Measurements from ENCODE around the gene ZNF17.

The ZNF17 gene

GRCh38 chr19:57421037-57421436 is 10.1 kb downstream of the ZNF17 start:
- peaks cover 11 to 56% (median 31%) of the 10 kb centered on the region in 5 experiments for H3K9me3 ChIP-seq (ENCODE audit: control extremely low read depth in 1 of 5, control insufficient read depth in 4 of 5, insufficient read depth in 2 of 5, low read depth in 1 of 5, low read length in 4 of 5)

GRCh38 chr19:57434386-57435061 is 23.6 kb downstream of the ZNF17 start:
- no peaks in the 10 kb centered on the region for H3K27me3 ChIP-seq (replicated peaks in 2 of 5; ENCODE audit: control insufficient read depth in 4 of 5, insufficient read depth in 5 of 5, low read length in 4 of 5)
- CTCF ChIA-PET = interaction anchor here (1.6 kb wide), 1 partner anchor 27 kb away, joined by 3 read pairs; no protein-coding TSS in a partner anchor
- POLR2A ChIA-PET = no interaction called here
- peak overlapping the region in 1 of 2 experiments; percentile 79 for H3K27ac ChIP-seq (ENCODE audit: insufficient read depth in 1 of 2, low read depth in 1 of 2, low read length in 2 of 2, poor library complexity in 1 of 2, severe bottlenecking in 2 of 2)
- H3K4me3 ChIP-seq (ENCODE audit: control insufficient read depth in 1 of 7, extremely low read depth in 1 of 7, insufficient read depth in 4 of 7, low read depth in 2 of 7, low read length in 6 of 7) = peak overlapping the region; percentile 68 to 96 (median 88)
- H3K36me3 ChIP-seq (ENCODE audit: control insufficient read depth in 4 of 4, insufficient read depth in 4 of 4, low read length in 3 of 4) = peaks cover 5 to 19% (median 15%) of the 10 kb centered on the region in 4 experiments
- peaks cover 4 to 20% (median 14%) of the 10 kb centered on the region in 4 experiments for H3K4me1 ChIP-seq (ENCODE audit: control extremely low read depth in 1 of 4, control insufficient read depth in 4 of 4, insufficient read depth in 4 of 4, low read length in 3 of 4)
- peak in 1 of 3 donors; percentile 8 for DNase-seq
- peaks cover 0 to 11% (median 10%) of the 10 kb centered on the region in 5 experiments for H3K9me3 ChIP-seq (ENCODE audit: control extremely low read depth in 1 of 5, control insufficient read depth in 4 of 5, insufficient read depth in 2 of 5, low read depth in 1 of 5, low read length in 4 of 5)
- WGBS (ENCODE audit: insufficient coverage) = 18% methylated on average over 11 of the region's 15 CpGs

More at GRCh38 chr19:57421037-57421436, 10.1 kb downstream of the ZNF17 start:
- Histone ChIP-seq H3K27me3 (replicated peaks in 2 of 5; ENCODE audit: control insufficient read depth in 4 of 5, insufficient read depth in 5 of 5, low read length in 4 of 5) (no peaks in the 10 kb centered on the region), H3K27ac (ENCODE audit: insufficient read depth in 1 of 2, low read depth in 1 of 2, low read length in 2 of 2, poor library complexity in 1 of 2, severe bottlenecking in 2 of 2) (no peak overlapping the region), H3K4me3 (ENCODE audit: control insufficient read depth in 1 of 7, extremely low read depth in 1 of 7, insufficient read depth in 4 of 7, low read depth in 2 of 7, low read length in 6 of 7) (no peak overlapping the region), H3K4me1 (ENCODE audit: control extremely low read depth in 1 of 4, control insufficient read depth in 4 of 4, insufficient read depth in 4 of 4, low read length in 3 of 4) (no peaks in the 10 kb centered on the region), H3K36me3 (ENCODE audit: control insufficient read depth in 4 of 4, insufficient read depth in 4 of 4, low read length in 3 of 4) (peaks cover 33 to 57% (median 45%) of the 10 kb centered on the region in 4 experiments)
- ChIA-PET CTCF (no interaction called here), POLR2A (no interaction called here)
- no peak for DNase-seq
- WGBS (ENCODE audit: insufficient coverage) = 100% methylated on average over 1 of the region's 3 CpGs

- Histone ChIP-seq H3K4me3 (ENCODE audit: control insufficient read depth in 1 of 7, extremely low read depth in 1 of 7, insufficient read depth in 4 of 7, low read depth in 2 of 7, low read length in 6 of 7) (peak within 1 kb of the TSS; percentile 68 to 96 (median 88)), H3K4me1 (ENCODE audit: control extremely low read depth in 1 of 4, control insufficient read depth in 4 of 4, insufficient read depth in 4 of 4, low read length in 3 of 4) (peaks cover 4 to 20% (median 14%) of the 10 kb centered on the region in 4 experiments), H3K36me3 (ENCODE audit: control insufficient read depth in 4 of 4, insufficient read depth in 4 of 4, low read length in 3 of 4) (peaks cover 7 to 26% (median 18%) of the 10 kb centered on the region in 4 experiments), H3K27ac (ENCODE audit: insufficient read depth in 1 of 2, low read depth in 1 of 2, low read length in 2 of 2, poor library complexity in 1 of 2, severe bottlenecking in 2 of 2) (peak within 1 kb of the TSS; percentile 30 to 79), H3K27me3 (replicated peaks in 2 of 5; ENCODE audit: control insufficient read depth in 4 of 5, insufficient read depth in 5 of 5, low read length in 4 of 5) (no peaks in the 10 kb centered on the region), H3K9me3 (ENCODE audit: control extremely low read depth in 1 of 5, control insufficient read depth in 4 of 5, insufficient read depth in 2 of 5, low read depth in 1 of 5, low read length in 4 of 5) (peaks cover 0 to 18% (median 13%) of the 10 kb centered on the region in 5 experiments)
- DNase-seq = peak; percentile 97 to 99 (median 98)
- ChIA-PET POLR2A (interaction anchor here (0.6 to 1.2 kb wide), 2 partner anchors 274 to 978 kb away, joined by 3 read pairs; partner anchors contain the start of gene ZNF154), CTCF (interaction anchor here (1.4 to 1.6 kb wide), 3 partner anchors 21 to 29 kb away, joined by 3 to 4 read pairs (median 3); no protein-coding TSS in a partner anchor)
- WGBS (ENCODE audit: insufficient coverage) = under 1% methylated on average over 55 of the region's 61 CpGs
Measured at GRCh38 chr19:57435062-57435978, 24.4 kb downstream of the ZNF17 start, which contains the start of gene ZNF749. Gene ZNF749 (plus strand): TSS chr19:57435325. CDS start chr19:57435579, 254 bp downstream.

GRCh38 chr19:57436417-57436816 is 25.5 kb downstream of the ZNF17 start:
- Histone ChIP-seq H3K4me3 (ENCODE audit: control insufficient read depth in 1 of 7, extremely low read depth in 1 of 7, insufficient read depth in 4 of 7, low read depth in 2 of 7, low read length in 6 of 7) (peak overlapping the region in 4 of 7 experiments; percentile 76 to 96 (median 90)), H3K27me3 (replicated peaks in 2 of 5; ENCODE audit: control insufficient read depth in 4 of 5, insufficient read depth in 5 of 5, low read length in 4 of 5) (no peaks in the 10 kb centered on the region), H3K4me1 (ENCODE audit: control extremely low read depth in 1 of 4, control insufficient read depth in 4 of 4, insufficient read depth in 4 of 4, low read length in 3 of 4) (peaks cover 4 to 20% (median 14%) of the 10 kb centered on the region in 4 experiments), H3K9me3 (ENCODE audit: control extremely low read depth in 1 of 5, control insufficient read depth in 4 of 5, insufficient read depth in 2 of 5, low read depth in 1 of 5, low read length in 4 of 5) (peaks cover 0 to 25% (median 17%) of the 10 kb centered on the region in 5 experiments), H3K36me3 (ENCODE audit: control insufficient read depth in 4 of 4, insufficient read depth in 4 of 4, low read length in 3 of 4) (peaks cover 7 to 32% (median 22%) of the 10 kb centered on the region in 4 experiments), H3K27ac (ENCODE audit: insufficient read depth in 1 of 2, low read depth in 1 of 2, low read length in 2 of 2, poor library complexity in 1 of 2, severe bottlenecking in 2 of 2) (no peak overlapping the region)
- ChIA-PET POLR2A (interaction anchor here (1.2 kb wide), 1 partner anchor 273 kb away, joined by 3 read pairs; the partner anchor contains the start of gene ZNF154), CTCF (interaction anchor here (1.4 kb wide), 2 partner anchors 22 to 30 kb away, joined by 3 to 4 read pairs; no protein-coding TSS in a partner anchor)
- no CpG with 5 or more reads among the region's 1 CpG for WGBS (ENCODE audit: insufficient coverage)
- no peak for DNase-seq

DNA sequence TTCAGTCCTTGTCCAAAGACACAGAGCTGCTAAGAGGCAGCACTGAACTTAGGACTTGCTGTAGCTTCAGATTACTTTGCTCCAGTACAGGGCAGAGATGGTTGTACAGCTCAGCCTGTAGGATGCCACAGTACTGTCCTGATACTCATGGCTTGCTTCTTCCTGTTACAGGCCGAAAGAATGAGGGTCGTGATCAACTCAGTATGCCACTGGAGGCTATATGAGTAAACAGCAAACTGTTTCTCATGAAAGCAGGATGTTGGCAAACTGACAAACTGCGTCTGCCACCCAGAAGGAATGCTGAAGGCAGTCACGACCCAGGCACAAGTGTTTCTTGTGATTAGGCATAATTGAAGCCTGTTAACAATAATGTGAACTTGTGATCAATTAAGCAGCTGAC is 27.0 kb downstream of the ZNF17 start:
- POLR2A ChIA-PET = no interaction called here
- peaks cover 9 to 45% (median 32%) of the 10 kb centered on the region in 4 experiments for H3K36me3 ChIP-seq (ENCODE audit: control insufficient read depth in 4 of 4, insufficient read depth in 4 of 4, low read length in 3 of 4)
- no peak overlapping the region for H3K27ac ChIP-seq (ENCODE audit: insufficient read depth in 1 of 2, low read depth in 1 of 2, low read length in 2 of 2, poor library complexity in 1 of 2, severe bottlenecking in 2 of 2)
- H3K9me3 ChIP-seq (ENCODE audit: control extremely low read depth in 1 of 5, control insufficient read depth in 4 of 5, insufficient read depth in 2 of 5, low read depth in 1 of 5, low read length in 4 of 5) = peaks cover 0 to 39% (median 30%) of the 10 kb centered on the region in 5 experiments
- no peak overlapping the region for H3K4me3 ChIP-seq (ENCODE audit: control insufficient read depth in 1 of 7, extremely low read depth in 1 of 7, insufficient read depth in 4 of 7, low read depth in 2 of 7, low read length in 6 of 7)
- peaks cover 4 to 20% (median 14%) of the 10 kb centered on the region in 4 experiments for H3K4me1 ChIP-seq (ENCODE audit: control extremely low read depth in 1 of 4, control insufficient read depth in 4 of 4, insufficient read depth in 4 of 4, low read length in 3 of 4)
- DNase-seq = no peak
- H3K27me3 ChIP-seq (replicated peaks in 2 of 5; ENCODE audit: control insufficient read depth in 4 of 5, insufficient read depth in 5 of 5, low read length in 4 of 5) = no peaks in the 10 kb centered on the region
- CTCF ChIA-PET = interaction anchor here (1.2 kb wide), 1 partner anchor 12 kb away, joined by 4 read pairs; no protein-coding TSS in a partner anchor
- 90% methylated on average over 3 of the region's 4 CpGs for WGBS (ENCODE audit: insufficient coverage)

DNA sequence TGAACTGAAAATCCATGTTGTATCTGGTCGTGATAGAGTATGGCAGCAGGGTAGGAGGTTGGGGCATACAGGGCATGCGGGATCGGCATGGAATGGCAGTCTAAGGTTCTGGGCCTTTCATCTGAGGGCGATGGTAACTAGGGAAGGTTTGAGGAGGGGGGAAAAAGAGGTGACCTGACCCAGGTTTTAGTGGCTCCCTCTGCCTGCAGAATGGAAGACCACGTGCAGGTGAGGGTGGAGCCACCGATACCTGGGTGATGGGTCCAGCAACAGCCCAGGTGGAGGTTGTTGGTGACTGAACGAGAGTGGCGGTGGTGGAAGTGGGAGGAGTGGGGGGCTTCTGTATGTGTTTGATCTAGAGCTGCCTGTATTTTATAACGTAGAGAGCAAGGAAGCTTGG is 28.0 kb downstream of the ZNF17 start:
- POLR2A ChIA-PET = no interaction called here

More for the DNA sequence above, 28.0 kb downstream of the ZNF17 start:
- no peak overlapping the region for H3K27ac ChIP-seq (ENCODE audit: insufficient read depth in 1 of 2, low read depth in 1 of 2, low read length in 2 of 2, poor library complexity in 1 of 2, severe bottlenecking in 2 of 2)
- WGBS (ENCODE audit: insufficient coverage) = 80% methylated on average over 8 of the region's 9 CpGs
- CTCF ChIA-PET = no interaction called here
- peaks cover 16 to 55% (median 42%) of the 10 kb centered on the region in 4 experiments for H3K36me3 ChIP-seq (ENCODE audit: control insufficient read depth in 4 of 4, insufficient read depth in 4 of 4, low read length in 3 of 4)
- H3K4me1 ChIP-seq (ENCODE audit: control extremely low read depth in 1 of 4, control insufficient read depth in 4 of 4, insufficient read depth in 4 of 4, low read length in 3 of 4) = peaks cover 4 to 20% (median 14%) of the 10 kb centered on the region in 4 experiments
- no peak for DNase-seq
- no peak overlapping the region for H3K4me3 ChIP-seq (ENCODE audit: control insufficient read depth in 1 of 7, extremely low read depth in 1 of 7, insufficient read depth in 4 of 7, low read depth in 2 of 7, low read length in 6 of 7)
- no peaks in the 10 kb centered on the region for H3K27me3 ChIP-seq (replicated peaks in 2 of 5; ENCODE audit: control insufficient read depth in 4 of 5, insufficient read depth in 5 of 5, low read length in 4 of 5)
- H3K9me3 ChIP-seq (ENCODE audit: control extremely low read depth in 1 of 5, control insufficient read depth in 4 of 5, insufficient read depth in 2 of 5, low read depth in 1 of 5, low read length in 4 of 5) = peaks cover 0 to 49% (median 39%) of the 10 kb centered on the region in 5 experiments

Measured in common myeloid progenitor, CD34-positive (primary cell).